H1 (cell line): ENCODE measurements around the gene CHST11. TPM values are rescaled to one million over a fixed set of nuclear protein-coding genes. Genes with fewer than 3 reads are reported as not detected.
A peak's percentile ranks its signal among the peaks of the same experiment; 100 is the strongest.

Experiments used
- ATF2 ChIP-seq: IDR thresholded peaks from 2 replicates; pipeline ENCODE4 v1.6.1; 2012; ENCODE audit warnings: low read length, inconsistent platforms
- ATF3 ChIP-seq: IDR thresholded peaks from 2 replicates; pipeline ENCODE4 v1.6.1; 2011; ENCODE audit warnings: low read depth, mild to moderate bottlenecking, low read length; ENCODE audit not compliant: insufficient read depth
- CBX8 ChIP-seq: fragments of 300-800, 300-1000 bp; sonication (generic); IDR thresholded peaks from 2 replicates; pipeline ENCODE4 v1.7.1; 2016; ENCODE audit warnings: low read depth, low read length, borderline replicate concordance
- CEBPB ChIP-seq: IDR thresholded peaks from 2 replicates; pipeline ENCODE4 v1.6.1; 2012; ENCODE audit warnings: low read depth, low read length
- E2F6 ChIP-seq: IDR thresholded peaks from 2 replicates; pipeline ENCODE4 v1.6.1; 2012; ENCODE audit warnings: inconsistent platforms
- EGR1 ChIP-seq: IDR thresholded peaks from 2 replicates; pipeline ENCODE4 v1.6.1; 2011; ENCODE audit warnings: low read depth, low read length, borderline replicate concordance
- EZH2 ChIP-seq: fragments of 200-600 bp; sonication (generic); IDR thresholded peaks from 2 replicates; pipeline ENCODE4 v1.7.1; 2012; ENCODE audit warnings: low read depth, mild to moderate bottlenecking, moderate library complexity, low read length, inconsistent platforms; ENCODE audit not compliant: severe bottlenecking
- GABPA ChIP-seq: IDR thresholded peaks from 2 replicates; pipeline ENCODE4 v1.6.1; 2011; ENCODE audit warnings: mild to moderate bottlenecking, low read length, moderate library complexity, borderline replicate concordance; ENCODE audit not compliant: insufficient read depth
- GTF2F1 ChIP-seq: IDR thresholded peaks from 2 replicates; pipeline ENCODE4 v1.6.1; 2012; ENCODE audit warnings: low read depth, low read length, improper control_type of control experiment, borderline replicate concordance
- NANOG ChIP-seq: IDR thresholded peaks from 2 replicates; pipeline ENCODE4 v1.6.1; 2011; ENCODE audit warnings: low read length, low read depth, mild to moderate bottlenecking, inconsistent platforms; ENCODE audit not compliant: insufficient read depth, poor library complexity, severe bottlenecking
- NRF1 ChIP-seq: IDR thresholded peaks from 2 replicates; pipeline ENCODE4 v1.6.1; 2011; ENCODE audit warnings: mild to moderate bottlenecking, low read depth, low read length, improper control_type of control experiment
- RAD21 ChIP-seq, 2 experiments: IDR thresholded peaks in 1 of 2; conservative IDR thresholded peaks in 1 of 2; 2 replicates each; pipeline ENCODE4 v1.6.1; 2011; ENCODE audit warnings: low read depth in 2 of 2, low read length in 2 of 2, improper control_type of control experiment in 1 of 2, inconsistent platforms in 1 of 2, mild to moderate bottlenecking in 1 of 2, moderate library complexity in 1 of 2
- RBBP5 ChIP-seq: IDR thresholded peaks from 2 replicates; pipeline ENCODE4 v1.7.1; 2012; ENCODE audit warnings: low read depth, mild to moderate bottlenecking, inconsistent platforms, low read length, moderate library complexity, borderline replicate concordance
- RFX5 ChIP-seq: IDR thresholded peaks from 2 replicates; pipeline ENCODE4 v1.6.1; 2011; ENCODE audit warnings: low read depth, low read length, improper control_type of control experiment, borderline replicate concordance
- RNF2 ChIP-seq: fragments of 200-900, 300-1000 bp; sonication (generic); IDR thresholded peaks from 2 replicates; pipeline ENCODE4 v1.7.1; 2016; ENCODE audit warnings: borderline replicate concordance, low read depth, mild to moderate bottlenecking, antibody characterized with exemption, low read length; ENCODE audit not compliant: poor library complexity, severe bottlenecking; ENCODE audit errors: missing control alignments
- SAP30 ChIP-seq: fragments of 300-600 bp; sonication (generic); IDR thresholded peaks from 2 replicates; pipeline ENCODE4 v1.7.1; 2012; ENCODE audit warnings: low read length, moderate library complexity, mild to moderate bottlenecking, inconsistent platforms; ENCODE audit not compliant: insufficient read depth, insufficient replicate concordance
- SIN3A ChIP-seq, 2 experiments: IDR thresholded peaks in 1 of 2; conservative IDR thresholded peaks in 1 of 2; 2 replicates each; pipeline ENCODE4 v1.6.1; 2011 to 2012; ENCODE audit warnings: low read length in 2 of 2, improper control_type of control experiment in 1 of 2, low read depth in 1 of 2, mild to moderate bottlenecking in 1 of 2
- polyA plus RNA-seq, 7 experiments: library from polyadenylated mRNA; depleted of rRNA in 3 of 7; stranded (reverse) in 5 of 7; unstranded in 2 of 7; fragments of >200 nt in 5 of 7; fragments of 200-250 nt in 2 of 7; gene quantifications; 1 replicate in 5 of 7; 2 replicates in 1 of 7; 4 replicates in 1 of 7; pipeline versions ENCODE4 v1.2.1 to v1.2.3, GENCODE V29; 2011 to 2013; ENCODE audit warnings: missing spikeins in 2 of 7, mixed read lengths in 2 of 7
- total RNA-seq: library from RNA; stranded (reverse); fragmentation: NEBNext Ultra II Directional; extraction: Animal tissue kit (Norgen Biotek cat#: 25700); gene quantifications from 2 replicates; pipeline ENCODE4 v1.2.1, GENCODE V29; 2021

The CHST11 gene
- total and polyA plus RNA-seq, 2 of the 8 experiments (the other 6 are each of a cell fraction or from before 2014, with no cell fraction given): 14.4 to 20.8 TPM

- 0 out of 4 replicates have a peak, but pooled peaks of 1 of the 2 experiments have one; percentile 44 for TF ChIP-seq SIN3A (conservative IDR thresholded peaks at IDR 0.05 in 1 of 2, IDR thresholded peaks at IDR 0.05 in 1 of 2; ENCODE audit: low read depth in 1 of 2, low read length in 2 of 2)
- no peak for TF ChIP-seq ATF2
- 0 out of 2 replicates have a peak, but pooled peaks have one; percentile 8 for TF ChIP-seq RBBP5
- no peak for TF ChIP-seq GABPA
- TF ChIP-seq EGR1: no peak
- TF ChIP-seq NANOG: no peak
- no peak for TF ChIP-seq CBX8
- peak; percentile 62; the same call in 1 of the 2 replicates for TF ChIP-seq E2F6
- no peak for TF ChIP-seq ATF3
- no peak for TF ChIP-seq RFX5
- TF ChIP-seq GTF2F1: no peak
- TF ChIP-seq NRF1: no peak
- peak; percentile 32 for TF ChIP-seq RNF2
- no peak for TF ChIP-seq CEBPB
- TF ChIP-seq RAD21 (IDR thresholded peaks at IDR 0.05 in 1 of 2, conservative IDR thresholded peaks at IDR 0.05 in 1 of 2; ENCODE audit: low read depth in 2 of 2, low read length in 2 of 2): no peak
- peak; percentile 13 for TF ChIP-seq SAP30
- peak; percentile 43 for TF ChIP-seq EZH2
Measured at GRCh38 chr12:104457746-104458693, 1.3 kb downstream of the CHST11 start (continued).
